Neural progenitor cell (in vitro differentiated cells): ENCODE measurements around the gene ARID3A. TPM values are rescaled to one million over a fixed set of nuclear protein-coding genes. Genes with fewer than 3 reads are reported as not detected.

Source experiments
- DNase-seq: peaks from one replicate; pipeline ENCODE4 v3.0.0-alpha.2; 2016; ENCODE audit warnings: low spot score
- H2AFZ ChIP-seq: fragments of 200-600 bp; sonication (generic); replicated peaks from 2 replicates; pipeline ENCODE4 v1.6.1; 2016; ENCODE audit warnings: antibody characterized with exemption
- H3F3A ChIP-seq: fragments of 200-600 bp; sonication (generic); 2 replicates; pipeline ENCODE4 v1.6.1; 2016; ENCODE audit warnings: antibody characterized with exemption, low read depth
- H3K27ac ChIP-seq: fragments of 200-600 bp; sonication (generic); 2 replicates; pipeline ENCODE4 v1.5.1; 2016; ENCODE audit warnings: mild to moderate bottlenecking
- H3K27me3 ChIP-seq: fragments of 200-600 bp; sonication (generic); 2 replicates; pipeline ENCODE4 v1.6.1; 2016; ENCODE audit warnings: mild to moderate bottlenecking, moderate library complexity
- H3K36me3 ChIP-seq: fragments of 200-600 bp; sonication (generic); 2 replicates; pipeline ENCODE4 v1.5.1; 2016
- H3K4me1 ChIP-seq: fragments of 200-600 bp; sonication (generic); 2 replicates; pipeline ENCODE4 v1.6.1; 2016; ENCODE audit warnings: mixed run types
- H3K4me2 ChIP-seq: fragments of 200-600 bp; sonication (generic); 2 replicates; pipeline ENCODE4 v1.6.1; 2016
- H3K4me3 ChIP-seq: fragments of 200-600 bp; sonication (generic); 2 replicates; pipeline ENCODE4 v1.5.1; 2016
- H3K79me2 ChIP-seq: fragments of 200-600 bp; sonication (generic); 2 replicates; pipeline ENCODE4 v1.6.1; 2016; ENCODE audit warnings: low read depth
- H3K9ac ChIP-seq: fragments of 200-600 bp; sonication (generic); 2 replicates; pipeline ENCODE4 v1.6.1; 2016
- H3K9me3 ChIP-seq: fragments of 200-600 bp; sonication (generic); 2 replicates; pipeline ENCODE4 v1.5.1; 2016; ENCODE audit warnings: low read depth
- H4K20me1 ChIP-seq: fragments of 200-600 bp; sonication (generic); 2 replicates; pipeline ENCODE4 v1.6.1; 2016; ENCODE audit warnings: low read depth
- H3K27ac Mint-ChIP-seq: 3 replicates; pipeline ENCODE4 v1.8.0; 2021; ENCODE audit warnings: mixed read lengths
- H3K27me3 Mint-ChIP-seq: 2 replicates; pipeline ENCODE4 v1.8.0; 2022; ENCODE audit warnings: low read depth, mild to moderate bottlenecking, inconsistent platforms, moderate library complexity, mixed read lengths; ENCODE audit not compliant: insufficient read depth
- H3K36me3 Mint-ChIP-seq: 3 replicates; pipeline ENCODE4 v1.8.0; 2021; ENCODE audit warnings: mixed read lengths
- H3K4me1 Mint-ChIP-seq: 3 replicates; pipeline ENCODE4 v1.8.0; 2021; ENCODE audit warnings: mixed read lengths
- H3K4me3 Mint-ChIP-seq: 3 replicates; pipeline ENCODE4 v1.8.0; 2021; ENCODE audit warnings: mild to moderate bottlenecking, moderate library complexity, mixed read lengths
- H3K9me3 Mint-ChIP-seq: 3 replicates; pipeline ENCODE4 v1.8.0; 2020; ENCODE audit warnings: mixed read lengths
- EZH2 ChIP-seq: fragments of 200-600 bp; sonication (generic); IDR thresholded peaks from 2 replicates; pipeline ENCODE4 v1.6.1; 2017; ENCODE audit warnings: antibody characterized with exemption, mild to moderate bottlenecking, moderate library complexity
- EZH2phosphoT487 ChIP-seq: fragments of 200-600 bp; sonication (generic); IDR thresholded peaks from 2 replicates; pipeline ENCODE4 v1.6.1; 2017; ENCODE audit warnings: antibody characterized with exemption
- total RNA-seq: library from RNA; depleted of rRNA; stranded (reverse); fragments of >200 nt; gene quantifications from 2 replicates; pipeline ENCODE4 v1.2.3, GENCODE V29; 2015; ENCODE audit warnings: low replicate concordance
- TF ChIP-seq, protein P1 (sequence below): fragments of 200-600 bp; sonication (generic); IDR thresholded peaks from 2 replicates; pipeline ENCODE4 v1.5.1; 2017; ENCODE audit warnings: antibody characterized with exemption, mild to moderate bottlenecking

The ARID3A gene
- total RNA-seq, 1 donor from 2014 or later: 25.5 TPM

DNA sequence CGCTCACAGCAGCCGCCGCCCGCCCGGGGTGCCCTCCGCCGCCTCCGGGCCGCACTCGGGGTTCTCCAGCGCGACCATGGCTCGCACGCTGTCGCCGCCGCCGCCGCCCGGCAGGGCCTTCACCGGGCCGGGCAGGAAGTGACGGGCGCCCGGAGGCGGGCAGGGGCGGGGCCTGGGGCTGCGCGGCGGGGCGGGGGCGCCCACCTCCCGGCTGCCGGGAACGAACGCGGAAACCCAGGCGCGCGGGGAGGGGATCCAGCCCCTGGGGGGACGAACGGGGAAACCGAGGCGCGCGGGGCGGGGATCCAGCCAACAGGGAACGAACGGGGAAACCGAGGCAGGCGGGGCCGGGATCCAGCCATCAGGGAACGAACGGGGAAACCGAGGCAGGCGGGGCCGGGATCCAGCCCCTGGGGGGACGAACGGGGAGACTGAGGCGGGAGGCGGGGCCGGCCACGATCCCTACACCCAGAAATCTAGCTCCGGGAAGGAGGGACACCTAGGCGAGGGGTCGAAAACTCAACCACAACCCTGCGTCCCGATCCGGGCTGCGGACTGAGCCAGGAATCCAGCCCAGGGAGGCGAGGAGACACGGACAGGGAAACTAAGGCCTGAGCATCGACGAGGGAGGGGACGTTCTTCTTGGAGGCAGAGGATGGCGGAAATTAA is 12.6 kb upstream of the ARID3A start, which contains the start of gene R3HDM4:
Gene R3HDM4 (minus strand): TSS at position 140 of the 669 bp plus-strand sequence. CDS start 62 bp downstream, at position 78.
- no peak within 1 kb of the TSS for H3K27ac ChIP-seq
- peak within 1 kb of the TSS; percentile 99 for H2AFZ ChIP-seq
- DNase-seq: peak; percentile 86
- Mint-ChIP-seq H3K36me3 (no peaks in the 10 kb centered on the region), H3K9me3 (no peaks in the 10 kb centered on the region), H3K27me3 (peaks cover 11% of the 10 kb centered on the region), H3K4me1 (peaks cover 2% of the 10 kb centered on the region), H3K4me3 (peak within 1 kb of the TSS; percentile 86), H3K27ac (no peak within 1 kb of the TSS)
- H3K27me3 ChIP-seq: peaks cover 47% of the 10 kb centered on the region
- peak within 1 kb of the TSS; percentile 96 for H3K4me2 ChIP-seq
- peaks cover 46% of the 10 kb centered on the region for H3F3A ChIP-seq
- no peaks in the 10 kb centered on the region for H3K9me3 ChIP-seq
- peak within 1 kb of the TSS; percentile 73 for H3K9ac ChIP-seq
- H3K36me3 ChIP-seq: no peaks in the 10 kb centered on the region
- H3K4me1 ChIP-seq: peaks cover 4% of the 10 kb centered on the region
- peak within 1 kb of the TSS; percentile 88 for H3K4me3 ChIP-seq
- peaks cover 41% of the 10 kb centered on the region for H3K79me2 ChIP-seq
- H4K20me1 ChIP-seq: peaks cover 35% of the 10 kb centered on the region
- TF ChIP-seq, protein P1, sequence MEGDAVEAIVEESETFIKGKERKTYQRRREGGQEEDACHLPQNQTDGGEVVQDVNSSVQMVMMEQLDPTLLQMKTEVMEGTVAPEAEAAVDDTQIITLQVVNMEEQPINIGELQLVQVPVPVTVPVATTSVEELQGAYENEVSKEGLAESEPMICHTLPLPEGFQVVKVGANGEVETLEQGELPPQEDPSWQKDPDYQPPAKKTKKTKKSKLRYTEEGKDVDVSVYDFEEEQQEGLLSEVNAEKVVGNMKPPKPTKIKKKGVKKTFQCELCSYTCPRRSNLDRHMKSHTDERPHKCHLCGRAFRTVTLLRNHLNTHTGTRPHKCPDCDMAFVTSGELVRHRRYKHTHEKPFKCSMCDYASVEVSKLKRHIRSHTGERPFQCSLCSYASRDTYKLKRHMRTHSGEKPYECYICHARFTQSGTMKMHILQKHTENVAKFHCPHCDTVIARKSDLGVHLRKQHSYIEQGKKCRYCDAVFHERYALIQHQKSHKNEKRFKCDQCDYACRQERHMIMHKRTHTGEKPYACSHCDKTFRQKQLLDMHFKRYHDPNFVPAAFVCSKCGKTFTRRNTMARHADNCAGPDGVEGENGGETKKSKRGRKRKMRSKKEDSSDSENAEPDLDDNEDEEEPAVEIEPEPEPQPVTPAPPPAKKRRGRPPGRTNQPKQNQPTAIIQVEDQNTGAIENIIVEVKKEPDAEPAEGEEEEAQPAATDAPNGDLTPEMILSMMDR: no peak
- TF ChIP-seq EZH2phosphoT487 (no peak), EZH2 (no peak)

DNA sequence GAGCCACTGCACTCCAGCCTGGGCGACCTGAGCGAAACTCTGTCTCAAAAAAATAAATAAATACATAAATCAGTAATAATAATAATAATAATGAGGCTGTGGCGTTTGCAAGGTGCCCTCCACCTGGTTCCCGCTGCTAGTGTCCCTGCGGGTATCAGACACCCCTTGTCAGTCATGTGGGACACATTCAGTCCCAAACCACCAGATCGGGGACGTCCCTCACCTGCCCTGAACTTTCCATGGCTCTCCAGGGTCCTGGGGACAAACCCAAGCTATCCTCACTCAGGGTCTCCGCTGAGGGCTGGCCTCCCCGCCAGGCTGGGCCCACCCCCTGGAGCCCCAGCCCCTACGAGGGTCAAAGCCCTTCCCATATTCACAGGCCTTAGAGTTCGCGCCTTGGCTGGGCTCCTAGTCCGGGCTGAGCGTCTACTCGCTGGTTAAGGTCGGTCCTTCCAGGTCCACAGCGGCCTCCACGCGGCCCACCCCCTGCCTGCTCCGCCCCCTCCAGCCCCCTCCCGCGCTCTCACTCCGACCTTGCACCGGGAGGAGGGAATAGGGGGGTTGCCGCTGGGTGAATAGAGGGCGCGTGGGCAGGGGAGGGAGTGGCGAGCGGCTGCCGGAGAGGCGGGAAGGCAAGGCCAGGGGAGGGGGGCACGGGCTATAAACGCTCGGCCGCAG is 9.1 kb upstream of the ARID3A start:
- peak; percentile 71 for DNase-seq
- H3K4me3 Mint-ChIP-seq: peak overlapping the region; percentile 73
- H3K9me3 Mint-ChIP-seq: no peaks in the 10 kb centered on the region
- no peaks in the 10 kb centered on the region for H3K36me3 Mint-ChIP-seq
- TF ChIP-seq EZH2: no peak
- TF ChIP-seq, protein P1: no peak
- TF ChIP-seq EZH2phosphoT487: no peak
- peak overlapping the region; percentile 58 for H3K4me3 ChIP-seq
- peaks cover 8% of the 10 kb centered on the region for H3K79me2 ChIP-seq
- no peak overlapping the region for H3K27ac ChIP-seq
- H3K4me1 Mint-ChIP-seq: peaks cover 5% of the 10 kb centered on the region
- H3K36me3 ChIP-seq: no peaks in the 10 kb centered on the region
- peak overlapping the region; percentile 82 for H3K4me2 ChIP-seq
- H3F3A ChIP-seq: peaks cover 53% of the 10 kb centered on the region
- no peaks in the 10 kb centered on the region for H3K9me3 ChIP-seq
- peaks cover 13% of the 10 kb centered on the region for H3K4me1 ChIP-seq
- H3K27me3 Mint-ChIP-seq: peaks cover 18% of the 10 kb centered on the region
- H2AFZ ChIP-seq: no peak overlapping the region
- peaks cover 81% of the 10 kb centered on the region for H3K27me3 ChIP-seq
- H3K9ac ChIP-seq: no peak overlapping the region
- H4K20me1 ChIP-seq: peaks cover 23% of the 10 kb centered on the region
- H3K27ac Mint-ChIP-seq: no peak overlapping the region

DNA sequence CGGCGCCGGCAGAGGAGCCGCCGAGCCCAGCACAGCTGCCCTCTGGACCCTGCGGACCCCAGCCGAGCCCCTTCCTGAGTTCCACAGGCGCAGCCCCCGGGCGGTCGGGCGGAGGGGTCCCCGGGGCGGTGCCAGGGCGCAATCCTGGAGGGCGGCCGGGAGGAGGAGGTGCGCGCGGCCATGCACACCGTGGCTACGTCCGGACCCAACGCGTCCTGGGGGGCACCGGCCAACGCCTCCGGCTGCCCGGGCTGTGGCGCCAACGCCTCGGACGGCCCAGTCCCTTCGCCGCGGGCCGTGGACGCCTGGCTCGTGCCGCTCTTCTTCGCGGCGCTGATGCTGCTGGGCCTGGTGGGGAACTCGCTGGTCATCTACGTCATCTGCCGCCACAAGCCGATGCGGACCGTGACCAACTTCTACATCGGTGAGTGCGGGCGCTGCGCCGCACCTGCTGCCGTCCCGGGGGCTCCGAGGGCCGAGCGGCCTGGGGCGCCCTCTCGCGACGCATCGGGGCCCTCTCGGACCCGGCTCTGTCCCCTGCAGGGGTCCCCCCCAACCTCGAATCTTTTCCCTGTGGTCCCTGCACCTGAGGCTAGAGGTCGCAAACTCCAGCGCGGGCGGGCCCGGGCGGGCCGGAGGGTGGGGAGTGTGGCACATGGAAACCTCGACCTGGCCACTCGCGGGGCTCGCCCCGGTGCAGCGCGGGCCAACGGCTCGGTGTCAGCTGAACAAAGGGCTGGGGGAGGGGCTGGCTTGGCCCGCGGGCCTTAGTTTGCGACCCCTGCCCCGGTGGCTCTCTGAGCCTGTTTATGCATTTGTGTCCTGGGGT is 8.3 kb upstream of the ARID3A start, which contains the start of gene KISS1R:
Gene KISS1R (plus strand): TSS at position 11 of the 829 bp plus-strand sequence. CDS start 170 bp downstream, at position 181.
- H2AFZ ChIP-seq: no peak within 1 kb of the TSS
- H3K4me3 ChIP-seq: peak within 1 kb of the TSS; percentile 58
- H3K27me3 ChIP-seq: peaks cover 88% of the 10 kb centered on the region
- H3K9me3 Mint-ChIP-seq: no peaks in the 10 kb centered on the region
- H3K27ac Mint-ChIP-seq: no peak within 1 kb of the TSS
- no peaks in the 10 kb centered on the region for H3K36me3 ChIP-seq
- TF ChIP-seq EZH2phosphoT487 (peak; percentile 90), EZH2 (no peak)
- TF ChIP-seq, protein P1: peak; percentile 78
- H3K4me3 Mint-ChIP-seq: peak within 1 kb of the TSS; percentile 81
- peaks cover 13% of the 10 kb centered on the region for H3K4me1 ChIP-seq
- peaks cover 7% of the 10 kb centered on the region for H3K4me1 Mint-ChIP-seq
- H3K27me3 Mint-ChIP-seq: peaks cover 20% of the 10 kb centered on the region
- no peaks in the 10 kb centered on the region for H3K9me3 ChIP-seq
- H3F3A ChIP-seq: peaks cover 57% of the 10 kb centered on the region
- peaks cover 2% of the 10 kb centered on the region for H3K79me2 ChIP-seq
- no peak within 1 kb of the TSS for H3K9ac ChIP-seq
- DNase-seq: peak; percentile 93
- no peak within 1 kb of the TSS for H3K27ac ChIP-seq
- H3K36me3 Mint-ChIP-seq: no peaks in the 10 kb centered on the region
- H4K20me1 ChIP-seq: peaks cover 23% of the 10 kb centered on the region
- peak within 1 kb of the TSS; percentile 82 for H3K4me2 ChIP-seq
